Omental fat pad (tissue), 4 donors: Measurements from ENCODE around the gene SNX30. TPM values are rescaled to one million over a fixed set of nuclear protein-coding genes. Genes with fewer than 3 reads are reported as not detected.

Experiments used
- ATAC-seq: fragments of 150-250 bp; one replicate; pipeline ENCODE4 v1.9.1; 2016; ENCODE audit warnings: mild to moderate bottlenecking, moderate library complexity; ENCODE audit not compliant: low FRiP score
- DNase-seq: peaks from one replicate; pipeline ENCODE4 v3.0.0-alpha.2; 2019; ENCODE audit warnings: low spot score
- total RNA-seq, 4 donors: library from RNA; depleted of rRNA; stranded (reverse); fragments of >200 nt; gene quantifications; one replicate each; pipeline ENCODE4 v1.1.0, GENCODE V29; 2016
- TF ChIP-seq, protein P1 (sequence below), 3 donors: fragments of 450-650 bp; IDR thresholded peaks; one replicate each; pipeline ENCODE4 v1.5.1; 2016 to 2017; ENCODE audit warnings: antibody characterized with exemption in 3 of 3, mild to moderate bottlenecking in 3 of 3, moderate library complexity in 2 of 3

The SNX30 gene
- total RNA-seq, 4 donors from 2014 or later = 8.9 to 27.5 (median 11.6) TPM

DNA sequence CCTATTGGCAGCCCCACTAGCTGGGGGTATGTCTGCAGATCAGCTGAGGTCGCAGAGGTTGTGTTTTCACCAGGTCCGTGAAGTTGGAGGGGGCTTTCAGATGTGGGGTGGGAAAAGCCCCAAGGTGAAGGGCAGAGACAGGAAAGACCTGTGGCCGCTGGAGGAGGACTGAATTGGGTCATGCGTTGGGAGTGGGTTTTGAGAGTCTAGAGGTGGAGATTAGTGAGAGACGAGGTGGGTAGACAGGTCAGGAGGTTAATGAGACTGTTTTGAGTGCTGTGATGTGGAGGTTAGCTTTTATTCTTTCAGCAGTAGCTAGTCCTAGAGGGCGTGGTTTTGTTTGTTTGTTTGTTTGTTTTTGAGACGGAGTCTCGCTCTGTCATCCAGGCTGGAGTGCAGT, 10.3 kb downstream of the SNX30 start:
- TF ChIP-seq, protein P1, sequence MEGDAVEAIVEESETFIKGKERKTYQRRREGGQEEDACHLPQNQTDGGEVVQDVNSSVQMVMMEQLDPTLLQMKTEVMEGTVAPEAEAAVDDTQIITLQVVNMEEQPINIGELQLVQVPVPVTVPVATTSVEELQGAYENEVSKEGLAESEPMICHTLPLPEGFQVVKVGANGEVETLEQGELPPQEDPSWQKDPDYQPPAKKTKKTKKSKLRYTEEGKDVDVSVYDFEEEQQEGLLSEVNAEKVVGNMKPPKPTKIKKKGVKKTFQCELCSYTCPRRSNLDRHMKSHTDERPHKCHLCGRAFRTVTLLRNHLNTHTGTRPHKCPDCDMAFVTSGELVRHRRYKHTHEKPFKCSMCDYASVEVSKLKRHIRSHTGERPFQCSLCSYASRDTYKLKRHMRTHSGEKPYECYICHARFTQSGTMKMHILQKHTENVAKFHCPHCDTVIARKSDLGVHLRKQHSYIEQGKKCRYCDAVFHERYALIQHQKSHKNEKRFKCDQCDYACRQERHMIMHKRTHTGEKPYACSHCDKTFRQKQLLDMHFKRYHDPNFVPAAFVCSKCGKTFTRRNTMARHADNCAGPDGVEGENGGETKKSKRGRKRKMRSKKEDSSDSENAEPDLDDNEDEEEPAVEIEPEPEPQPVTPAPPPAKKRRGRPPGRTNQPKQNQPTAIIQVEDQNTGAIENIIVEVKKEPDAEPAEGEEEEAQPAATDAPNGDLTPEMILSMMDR (IDR thresholded peaks at IDR 0.05) = no peak
- ATAC-seq = no peak
- DNase-seq = no peak

DNA sequence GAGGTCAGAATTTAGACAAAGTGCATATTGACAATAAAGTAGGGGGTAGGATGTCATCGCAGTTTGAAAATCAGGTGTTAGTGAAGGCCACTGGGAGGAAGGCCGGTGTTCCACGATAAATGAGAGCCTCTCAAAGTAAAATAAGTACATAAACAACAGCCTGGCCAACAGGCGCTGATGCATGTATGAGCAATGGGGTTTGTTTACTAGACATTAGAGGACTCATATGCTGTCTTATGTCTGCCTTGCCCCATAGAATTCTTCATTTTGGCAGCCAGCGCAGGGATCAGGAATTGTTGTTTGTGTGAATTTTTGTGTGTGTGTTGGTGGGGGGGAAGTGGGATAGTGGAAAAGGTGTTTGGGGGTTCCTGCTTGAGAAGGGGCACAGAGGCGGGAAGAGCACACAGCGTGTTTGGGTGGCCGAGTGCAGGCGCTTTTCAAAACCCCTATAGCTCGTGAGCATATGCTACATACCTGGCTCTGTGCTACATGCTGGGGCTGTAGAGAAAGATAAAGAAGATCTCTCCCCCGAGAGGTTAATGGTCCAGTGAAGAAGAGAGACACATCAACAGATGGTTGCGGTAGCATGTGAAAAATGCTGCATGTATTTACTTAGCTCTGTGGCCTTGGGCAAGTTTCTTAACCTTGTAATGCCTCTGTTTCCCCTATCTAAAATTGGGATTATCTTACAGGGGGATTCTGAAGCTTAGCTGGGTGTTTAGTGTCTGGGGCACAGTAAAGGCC, 11.5 kb downstream of the SNX30 start:
- DNase-seq (no peak), ATAC-seq (no peak)
- TF ChIP-seq, protein P1 (IDR thresholded peaks at IDR 0.05) = no peak

DNA sequence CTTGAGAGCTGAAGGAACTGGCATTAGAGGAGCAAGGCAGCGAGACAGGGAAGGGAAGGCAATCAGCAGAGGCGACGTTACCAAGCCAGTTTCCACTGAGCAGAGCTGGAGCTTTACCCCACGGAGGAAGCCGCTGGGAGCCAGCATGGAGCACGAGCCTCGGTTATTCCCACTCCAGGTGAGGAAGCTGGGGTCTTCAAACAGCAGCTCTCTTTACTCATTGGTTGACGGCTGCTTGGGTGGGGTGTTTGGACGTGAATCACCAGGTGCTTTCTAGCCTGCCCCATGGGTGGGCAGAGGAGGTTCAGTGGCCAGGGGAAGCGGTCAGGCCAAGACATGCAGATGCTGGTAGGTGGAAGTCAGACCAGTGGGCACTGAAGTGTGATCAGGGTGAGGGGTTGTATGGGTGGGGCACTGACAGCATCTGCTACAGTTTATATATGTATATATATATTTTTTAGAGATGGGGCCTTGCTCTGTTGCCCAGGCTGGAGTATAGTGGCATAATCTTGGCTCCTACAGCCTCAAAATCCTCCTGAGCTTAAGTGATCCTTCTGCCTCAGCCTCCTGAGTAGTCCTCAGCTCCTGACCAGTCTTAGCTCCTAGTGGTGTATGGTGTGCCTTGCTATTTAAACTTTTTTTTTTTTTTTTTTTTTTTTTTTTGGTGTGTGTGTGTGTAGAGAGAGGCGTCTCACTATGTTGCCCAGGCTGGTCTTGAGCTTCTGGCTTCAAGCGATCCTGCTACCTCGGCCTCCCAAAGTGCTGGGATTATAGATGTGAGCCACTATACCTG, 12.4 kb downstream of the SNX30 start:
- TF ChIP-seq, protein P1 (IDR thresholded peaks at IDR 0.05) = no peak
- no peak for DNase-seq
- ATAC-seq = no peak

DNA sequence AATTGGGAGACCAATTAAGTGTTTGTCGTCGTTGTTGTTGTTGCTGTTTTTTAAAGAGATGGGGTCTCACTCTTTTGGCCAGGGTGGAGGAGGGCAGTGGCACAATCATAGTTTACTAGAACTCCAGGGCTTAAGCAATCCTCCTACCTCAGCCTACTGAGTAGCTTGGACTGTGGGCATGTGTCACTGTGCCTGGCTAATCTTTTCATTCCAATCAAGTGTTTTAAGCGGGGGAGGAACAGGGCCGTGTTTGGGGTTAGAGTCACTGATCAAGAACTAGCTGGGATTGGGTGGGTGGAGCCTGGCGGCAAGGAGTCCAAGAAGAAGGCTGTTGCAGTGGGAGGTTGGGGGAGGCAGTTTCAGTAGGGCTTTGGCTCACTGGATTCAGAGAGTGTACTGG, 13.8 kb downstream of the SNX30 start:
- ATAC-seq (peak; percentile 55), DNase-seq (no peak)
- TF ChIP-seq, protein P1 (IDR thresholded peaks at IDR 0.05) = no peak

DNA sequence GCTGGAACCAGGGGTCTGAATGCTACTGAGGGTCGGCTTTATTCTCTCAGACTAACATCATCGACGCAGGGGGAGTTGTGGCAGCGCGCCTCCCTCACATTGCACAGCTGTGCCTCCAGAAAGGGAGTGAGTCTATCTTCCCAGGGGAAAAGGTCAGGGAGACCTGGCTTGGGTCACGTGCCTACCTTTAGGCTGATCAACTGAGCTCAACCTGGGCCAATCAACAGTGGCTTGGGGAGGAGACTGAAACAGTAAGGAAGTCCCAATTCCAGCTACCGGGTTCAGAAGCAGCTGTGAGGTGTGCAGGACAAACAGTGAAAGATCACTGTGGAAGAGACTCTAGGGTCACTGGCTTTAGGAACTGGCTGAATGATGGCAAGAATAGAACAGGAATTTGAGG, 14.3 kb downstream of the SNX30 start:
- TF ChIP-seq, protein P1 (IDR thresholded peaks at IDR 0.05) = no peak
- DNase-seq = no peak
- no peak for ATAC-seq

DNA sequence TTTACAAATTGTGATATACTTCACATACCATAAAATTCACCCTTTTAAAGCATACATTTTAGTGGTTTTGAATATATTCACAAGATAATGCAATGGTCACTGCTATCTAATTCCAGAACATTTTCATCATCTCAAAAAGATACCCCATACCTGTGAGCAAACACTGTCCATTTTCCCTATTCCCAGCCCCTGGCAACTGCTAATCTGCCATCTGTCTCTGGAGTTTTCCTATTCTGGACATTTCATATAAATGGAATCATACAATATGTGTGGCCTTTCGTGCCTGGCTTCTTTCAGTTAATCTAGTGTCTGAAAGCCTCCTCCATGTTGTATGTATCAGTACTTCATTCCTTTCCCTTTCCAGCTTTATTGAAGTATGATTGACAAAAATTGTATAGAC, 14.7 kb downstream of the SNX30 start:
- no peak for ATAC-seq
- no peak for DNase-seq
- TF ChIP-seq, protein P1 (IDR thresholded peaks at IDR 0.05) = no peak
